Endothelial cell of umbilical vein (primary cell): ENCODE results near the gene TRIM67. TPM values are rescaled to one million over a fixed set of nuclear protein-coding genes. Genes with fewer than 3 reads are reported as not detected.

Experiments
- BruUV-seq: library from RNA; stranded (reverse); fragments of 400-500 nt; replicated peaks from 2 replicates; lab custom pipeline; 2021; lab: Mats Ljungman, UMichigan
- CTCF ChIA-PET: fragments of 300-600, 350-600 bp; sonication (Branson Sonifier 250); formaldehyde crosslinking; loops from one replicate; lab custom pipeline; 2021; ENCODE audit warnings: antibody characterized with exemption, inconsistent platforms; lab: Charles Lee
- POLR2A ChIA-PET: fragments of 300-600, 350-600 bp; sonication (Branson Sonifier 250); formaldehyde crosslinking; loops from one replicate; lab custom pipeline; 2021; ENCODE audit warnings: antibody characterized with exemption, inconsistent platforms; lab: Charles Lee
- DNase-seq: peaks from one replicate; pipeline ENCODE4 v3.0.0-alpha.2; 2011; ENCODE audit warnings: low read depth, low spot score
- FAIRE-seq: peaks from 2 replicates; lab custom pipeline; 2011; peaks lifted over from hg19 to GRCh38; lab: Jason Lieb, UNC
- H2AFZ ChIP-seq: 2 replicates; pipeline ENCODE4 v1.6.0; 2012; ENCODE audit warnings: low read depth, low read length, control low read depth, inconsistent platforms
- H3K27ac ChIP-seq: 2 replicates; pipeline ENCODE4 v1.5.1; 2011; ENCODE audit warnings: low read depth, mild to moderate bottlenecking, control low read depth, low read length, moderate library complexity; ENCODE audit not compliant: insufficient read depth
- H3K27me3 ChIP-seq, 2 experiments: 2 replicates each; pipeline versions ENCODE4 v1.6.0 to v1.6.1; 2011; ENCODE audit warnings: low read length in 2 of 2, mixed read lengths in 1 of 2; ENCODE audit not compliant: control insufficient read depth in 2 of 2, insufficient read depth in 2 of 2
- H3K36me3 ChIP-seq, 2 experiments: 2 replicates in 1 of 2; 3 replicates in 1 of 2; pipeline ENCODE4 v1.5.1; 2011; ENCODE audit warnings: low read length in 2 of 2, mild to moderate bottlenecking in 1 of 2, moderate library complexity in 1 of 2; ENCODE audit not compliant: control insufficient read depth in 2 of 2, insufficient read depth in 2 of 2; ENCODE audit errors: extremely low read depth in 1 of 2
- H3K4me1 ChIP-seq: 3 replicates; pipeline ENCODE4 v1.5.1; 2011; ENCODE audit warnings: mild to moderate bottlenecking, low read length; ENCODE audit not compliant: control insufficient read depth, insufficient read depth; ENCODE audit errors: extremely low read depth
- H3K4me2 ChIP-seq: 2 replicates; pipeline ENCODE4 v1.6.1; 2011; ENCODE audit warnings: low read length, control low read depth, mixed read lengths; ENCODE audit not compliant: insufficient read depth
- H3K4me3 ChIP-seq, 3 experiments: fragments of 200-600 bp in 1 of 3; sonication (generic), shearing (Covaris generic) in 1 of 3; replicated peaks in 1 of 3; 2 replicates each; pipeline ENCODE4 v1.5.1; 2011 to 2016; ENCODE audit warnings: control low read depth in 3 of 3, low read length in 3 of 3, mild to moderate bottlenecking in 2 of 3, inconsistent platforms in 1 of 3, low read depth in 1 of 3, moderate library complexity in 1 of 3; ENCODE audit not compliant: insufficient read depth in 1 of 3
- H3K79me2 ChIP-seq: 2 replicates; pipeline ENCODE4 v1.6.0; 2012; ENCODE audit warnings: low read length, inconsistent platforms; ENCODE audit not compliant: control insufficient read depth, insufficient read depth
- H3K9ac ChIP-seq: replicated peaks from 2 replicates; pipeline ENCODE3; 2011; ENCODE audit warnings: low read length, control low read depth; ENCODE audit not compliant: insufficient read depth; ENCODE audit errors: extremely low read depth
- H3K9me1 ChIP-seq: replicated peaks from 3 replicates; pipeline ENCODE4 v1.6.0; 2011; ENCODE audit warnings: mild to moderate bottlenecking, low read length; ENCODE audit not compliant: control insufficient read depth, insufficient read depth; ENCODE audit errors: extremely low read depth
- H3K9me3 ChIP-seq: replicated peaks from 2 replicates; pipeline ENCODE4 v1.5.1; 2012; ENCODE audit warnings: low read length, inconsistent platforms; ENCODE audit not compliant: control insufficient read depth, insufficient read depth
- H4K20me1 ChIP-seq: replicated peaks from 2 replicates; pipeline ENCODE3; 2011; ENCODE audit warnings: mild to moderate bottlenecking, low read length; ENCODE audit not compliant: control insufficient read depth, insufficient read depth; ENCODE audit errors: extremely low read depth
- CTCF ChIP-seq, 2 donors: IDR thresholded peaks; 1 replicate in 1 of 2; 2 replicates in 1 of 2; pipeline ENCODE4 v1.5.1; 2011; ENCODE audit warnings: low read length in 2 of 2, mild to moderate bottlenecking in 2 of 2, moderate library complexity in 2 of 2, control low read depth in 1 of 2, inconsistent platforms in 1 of 2, low read depth in 1 of 2; ENCODE audit not compliant: insufficient read depth in 1 of 2; ENCODE audit errors: extremely low read depth in 1 of 2
- EZH2 ChIP-seq: IDR thresholded peaks from 2 replicates; pipeline ENCODE4 v1.6.1; 2012; ENCODE audit warnings: borderline replicate concordance, low read depth, mild to moderate bottlenecking, moderate library complexity, low read length, inconsistent platforms; ENCODE audit not compliant: severe bottlenecking
- FOS ChIP-seq: IDR thresholded peaks from 2 replicates; pipeline ENCODE4 v1.6.1; 2011; ENCODE audit warnings: mild to moderate bottlenecking, low read length, moderate library complexity, borderline replicate concordance; ENCODE audit not compliant: insufficient read depth
- GATA2 ChIP-seq: IDR thresholded peaks from 2 replicates; pipeline ENCODE4 v1.7.0; 2011; ENCODE audit warnings: low read depth, mild to moderate bottlenecking, moderate library complexity, mixed read lengths, low read length; ENCODE audit not compliant: insufficient read length, insufficient read depth
- JUN ChIP-seq: IDR thresholded peaks from 2 replicates; pipeline ENCODE4 v1.6.1; 2011; ENCODE audit warnings: borderline replicate concordance, low read depth; ENCODE audit not compliant: insufficient read length, insufficient read depth
- MYC ChIP-seq: IDR thresholded peaks from one replicate; pipeline ENCODE4 v1.6.1; 2011; ENCODE audit warnings: mild to moderate bottlenecking, low read depth, low read length
- POLR2A ChIP-seq: IDR thresholded peaks from 2 replicates; pipeline ENCODE4 v1.6.1; 2012; ENCODE audit warnings: low read depth, mild to moderate bottlenecking, control low read depth, low read length
- POLR2AphosphoS5 ChIP-seq: IDR thresholded peaks from 2 replicates; pipeline ENCODE4 v1.6.1; 2012; ENCODE audit warnings: low read depth, mild to moderate bottlenecking, control low read depth, low read length, moderate library complexity; ENCODE audit not compliant: insufficient read depth
- dilution Hi-C: fragments of 300-500 bp; cut with MboI; formaldehyde crosslinking; loops from one replicate; pipeline ENCODE4 v1.15.0; 2019; ENCODE audit warnings: low sequenced_read_pairs; ENCODE audit not compliant: extremely low pct_ligation_motif_present
- intact Hi-C: fragments of 100-400 bp; cut with micrococcal nuclease; formaldehyde crosslinking; loops from one replicate; pipeline ENCODE4 v1.10.0; 2022
- polyA plus RNA-seq, 4 experiments: library from polyadenylated mRNA; depleted of rRNA in 3 of 4; stranded (reverse) in 3 of 4; unstranded in 1 of 4; fragments of >200 nt; gene quantifications; 2 replicates each; pipeline versions ENCODE4 v1.2.1 to v1.2.3, GENCODE V29; 2011 to 2012; ENCODE audit warnings: missing spikeins in 1 of 4
- total RNA-seq: library from RNA; stranded (reverse); gene quantifications from 2 replicates; pipeline ENCODE4 v1.2.3, GENCODE V29; 2021
- TF ChIP-seq, protein P1 (sequence below): IDR thresholded peaks from 2 replicates; pipeline ENCODE4 v1.6.1; 2011; ENCODE audit not compliant: insufficient read depth, insufficient read length

TRIM67 gene
- total and polyA plus RNA-seq, 2 donors (not counting 3 experiments of a cell fraction or from before 2014, with no cell fraction given), result not detected

- Histone ChIP-seq H4K20me1 (no peaks in the 10 kb centered on the region), H3K4me2 (no peak overlapping the region), H3K9me1 (no peaks in the 10 kb centered on the region), H3K36me3 (no peaks in the 10 kb centered on the region), H3K9ac (no peak overlapping the region), H3K9me3 (no peaks in the 10 kb centered on the region), H3K27ac (no peak overlapping the region), H2AFZ (no peak overlapping the region), H3K79me2 (no peaks in the 10 kb centered on the region), H3K27me3 (peaks cover 7 to 8% of the 10 kb centered on the region in 2 experiments), H3K4me1 (no peaks in the 10 kb centered on the region), H3K4me3 (no peak overlapping the region)
- TF ChIP-seq GATA2, result no peak
- no peak for TF ChIP-seq MYC
- no peak for TF ChIP-seq JUN
- no peak for TF ChIP-seq EZH2
- TF ChIP-seq FOS, result no peak
- TF ChIP-seq, protein P1, sequence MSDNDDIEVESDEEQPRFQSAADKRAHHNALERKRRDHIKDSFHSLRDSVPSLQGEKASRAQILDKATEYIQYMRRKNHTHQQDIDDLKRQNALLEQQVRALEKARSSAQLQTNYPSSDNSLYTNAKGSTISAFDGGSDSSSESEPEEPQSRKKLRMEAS, result no peak
- no peak for TF ChIP-seq POLR2AphosphoS5
- TF ChIP-seq CTCF (IDR thresholded peaks at IDR 0.05; ENCODE audit: extremely low read depth in 1 of 2, insufficient read depth in 1 of 2, low read depth in 1 of 2, low read length in 2 of 2), result no peak
- TF ChIP-seq POLR2A, result no peak
- ChIA-PET POLR2A (no interaction called here), CTCF (no interaction called here)
- dilution Hi-C loops (no loop called here), intact Hi-C loops (no loop called here)
- no peak for DNase-seq
- no TSS peak for BruUV-seq
- no peak for FAIRE-seq
Measured at GRCh38 chr1:231147896-231148295, 14.0 kb upstream of the TRIM67 start.
